ENCODE data around the gene SYPL1.
A peak's percentile ranks its signal among the peaks of the same experiment; 100 is the strongest.

The SYPL1 gene

GRCh38 chr7:106121189-106121810 is 9.2 kb upstream of the SYPL1 start:
- DNase-seq = no peak

- no peak for DNase-seq
Measured at GRCh38 chr7:106120500-106120899, 8.4 kb upstream of the SYPL1 start.

GRCh38 chr7:106119719-106120118 is 7.6 kb upstream of the SYPL1 start:
- no peak for DNase-seq

GRCh38 chr7:106117786-106118544 is 5.9 kb upstream of the SYPL1 start:
- no peak for DNase-seq

- DNase-seq = no peak
Measured at GRCh38 chr7:106116161-106116704, 4.1 kb upstream of the SYPL1 start.

GRCh38 chr7:106114716-106115383 is 2.7 kb upstream of the SYPL1 start:
- no peak for DNase-seq

GRCh38 chr7:106112972-106113421 is 885 bp upstream of the SYPL1 start:
- DNase-seq = no peak

- DNase-seq = peak; percentile 8
Measured at GRCh38 chr7:106111655-106112117, 426 bp downstream of the SYPL1 start.

DNA sequence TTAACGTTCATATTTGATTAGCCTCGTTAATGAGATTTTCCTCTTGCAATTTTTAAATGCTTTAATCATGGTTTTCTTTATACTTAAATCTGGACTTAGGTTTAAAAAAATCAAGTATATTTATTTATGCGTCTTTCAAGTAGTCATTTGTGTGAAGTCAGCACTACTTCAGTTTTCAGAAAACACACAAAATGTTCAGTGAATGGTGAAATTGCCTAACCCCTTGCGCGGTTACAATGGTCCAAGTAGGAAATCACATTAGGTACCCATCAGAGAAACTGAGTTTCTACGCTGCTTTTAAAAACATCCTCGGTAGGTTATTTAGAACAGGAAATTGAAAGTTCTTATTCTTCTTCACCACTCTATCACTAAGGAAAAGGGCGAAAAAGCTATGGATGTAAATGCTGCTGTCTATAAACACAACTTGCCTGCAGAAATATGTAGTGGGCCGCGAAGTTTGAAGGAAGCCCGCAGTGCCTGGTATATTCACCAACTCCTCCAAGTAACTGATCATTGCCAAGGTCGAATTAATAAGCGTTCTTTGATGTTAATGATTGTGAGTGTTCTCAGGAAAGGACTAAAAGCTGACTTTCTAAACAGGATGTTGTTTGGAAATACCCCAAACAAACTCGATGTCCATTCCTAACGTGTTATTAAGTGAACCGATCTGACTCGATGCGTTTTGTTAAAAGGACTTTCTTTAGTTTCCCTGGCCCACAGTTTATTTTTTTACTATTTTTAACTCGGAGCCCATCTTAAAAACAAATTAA is 1.0 kb downstream of the SYPL1 start:
- DNase-seq = no peak

DNA sequence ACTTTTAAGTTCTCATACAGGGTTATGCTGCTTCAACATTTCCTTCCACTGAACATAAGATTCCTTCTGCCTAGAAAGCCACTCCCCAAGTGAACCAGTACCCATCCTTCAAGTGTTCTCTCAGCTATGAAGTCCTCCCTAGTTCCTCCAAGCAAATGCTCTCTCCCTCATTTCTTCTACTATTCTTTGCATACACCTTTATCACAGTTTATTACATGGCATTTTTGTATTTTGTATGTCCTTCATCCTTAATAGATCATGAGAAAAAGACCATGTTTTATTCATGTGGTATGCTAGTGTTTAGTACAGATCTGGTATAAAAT is 1.9 kb downstream of the SYPL1 start:
- DNase-seq = no peak

GRCh38 chr7:106109521-106110237 is 2.4 kb downstream of the SYPL1 start:
- no peak for DNase-seq

DNA sequence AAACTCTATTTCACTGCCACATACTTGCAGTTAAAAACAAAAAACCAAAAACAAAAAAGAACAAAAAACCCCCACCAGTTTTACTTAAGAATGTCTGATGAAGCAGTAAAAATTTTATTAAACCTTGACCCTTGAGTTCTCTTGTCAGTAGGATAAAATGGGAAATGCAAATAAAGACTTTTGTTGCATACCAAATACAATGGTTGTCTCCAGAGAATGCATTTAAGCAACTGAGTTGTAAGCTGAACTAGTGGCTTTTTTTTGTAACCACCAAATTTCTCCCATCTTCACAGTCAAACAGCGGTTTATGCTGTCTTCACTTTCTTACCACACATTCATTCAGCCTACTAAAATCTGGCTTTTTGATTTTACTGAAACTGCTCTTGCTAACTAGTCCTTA is 3.1 kb downstream of the SYPL1 start:
- DNase-seq = no peak

DNA sequence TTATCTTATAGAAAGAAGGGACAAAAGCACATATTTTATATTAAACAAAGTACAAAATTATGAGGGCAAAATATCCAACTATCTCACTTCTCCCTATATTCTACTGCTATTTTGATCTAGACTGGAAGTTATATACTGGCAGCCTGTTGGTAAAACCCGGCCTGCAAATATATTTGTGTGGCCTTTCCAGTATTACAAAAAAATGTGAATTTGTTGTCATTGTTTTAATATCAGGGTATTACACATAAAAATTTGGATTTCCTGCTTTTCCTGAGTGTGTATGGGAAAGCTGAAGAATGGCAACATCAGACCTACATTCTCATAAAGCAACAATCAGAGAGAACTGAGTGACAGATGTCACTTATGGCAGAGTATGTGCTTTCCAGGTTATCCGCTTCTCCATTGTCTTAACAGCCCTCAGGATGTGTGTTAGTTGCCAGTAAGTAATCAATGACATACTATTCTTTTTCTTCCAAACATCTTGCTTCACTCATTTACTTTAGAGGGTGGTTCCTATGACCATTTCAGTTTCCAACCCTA is 7.3 kb downstream of the SYPL1 start:
- DNase-seq = no peak

DNA sequence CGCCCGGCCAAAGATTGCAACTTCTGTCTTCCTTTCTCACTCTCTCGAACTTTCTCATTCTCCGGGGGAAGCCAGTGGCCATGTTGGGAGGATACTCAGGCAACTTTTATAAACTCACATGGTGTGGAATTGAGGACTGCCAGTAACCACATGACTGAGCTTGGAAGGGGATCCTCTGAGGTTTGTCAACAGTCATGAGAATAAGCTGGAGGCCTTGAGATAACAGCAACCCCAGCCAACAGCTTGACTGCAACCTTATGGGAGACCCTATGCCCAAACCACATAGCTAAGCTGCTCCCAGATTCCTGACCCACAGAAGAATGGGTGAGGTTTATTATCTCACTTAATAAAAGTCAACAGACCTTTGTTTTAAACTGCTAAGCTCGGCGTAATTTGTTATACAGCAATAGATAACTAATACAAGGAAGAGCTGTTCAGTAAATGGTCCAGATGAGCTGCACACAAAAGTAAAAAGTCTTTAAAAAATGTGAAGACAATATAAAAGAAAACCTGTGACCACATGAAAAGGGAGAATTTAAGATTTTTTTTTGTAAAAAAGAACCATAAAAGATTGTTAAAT is 9.6 kb downstream of the SYPL1 start:
- no peak for DNase-seq

- DNase-seq = no peak
Measured at GRCh38 chr7:106101726-106102125, 10.4 kb downstream of the SYPL1 start.

DNA sequence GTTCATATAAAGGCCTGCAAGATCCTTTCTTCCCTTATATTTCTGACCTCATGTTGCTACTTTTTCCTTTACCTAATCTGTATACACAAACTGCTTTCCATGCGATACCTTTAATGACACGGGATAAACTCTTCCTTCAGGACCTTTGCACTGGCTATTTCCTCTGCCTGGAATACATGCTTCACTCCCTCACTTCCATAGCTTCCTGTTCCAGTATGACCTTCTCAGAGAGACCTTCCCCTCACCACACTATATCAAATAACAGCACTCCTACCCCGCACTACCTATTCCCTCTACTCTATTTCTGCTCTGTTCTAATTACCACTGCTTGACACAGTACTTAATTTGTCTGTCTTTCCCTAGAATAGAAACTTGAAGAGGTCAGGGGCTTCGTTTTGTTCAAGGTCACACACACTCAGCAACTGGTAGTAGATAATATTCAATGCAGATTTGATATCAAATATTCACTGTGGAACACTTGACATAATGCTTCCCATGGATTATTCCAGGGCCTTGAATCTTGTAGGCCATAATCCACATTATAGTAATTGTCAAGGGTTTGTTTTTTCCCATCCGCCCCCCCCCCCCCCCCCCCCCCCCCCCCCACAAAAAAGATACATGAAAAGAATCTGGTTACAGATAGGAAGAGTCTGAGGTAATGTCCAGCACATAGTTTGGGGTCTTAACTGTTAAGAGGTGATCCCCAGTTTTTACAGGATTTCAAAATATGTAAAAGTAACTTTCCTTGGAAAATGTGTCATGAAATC is 11.1 kb downstream of the SYPL1 start:
- DNase-seq = no peak

GRCh38 chr7:106099539-106099938 is 12.6 kb downstream of the SYPL1 start:
- DNase-seq = no peak

DNA sequence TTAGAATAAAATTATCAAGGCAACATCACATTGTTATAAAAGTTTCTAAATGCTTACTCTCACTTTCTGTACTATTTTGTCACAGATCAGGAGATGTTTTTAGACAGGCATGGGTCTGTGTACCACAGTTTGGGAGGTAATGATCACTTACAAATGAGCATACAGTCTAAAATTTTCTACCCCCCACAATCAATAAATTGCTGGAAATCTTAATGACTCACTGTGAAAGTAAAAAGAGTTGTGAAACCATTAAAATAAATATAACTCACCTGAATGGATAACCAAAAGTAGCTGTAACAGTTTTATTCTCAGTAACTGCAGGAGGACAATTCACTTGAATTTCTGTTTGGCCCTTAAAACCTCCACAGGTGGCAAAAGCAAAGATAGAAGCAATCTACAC is 13.2 kb downstream of the SYPL1 start:
- no peak for DNase-seq

DNA sequence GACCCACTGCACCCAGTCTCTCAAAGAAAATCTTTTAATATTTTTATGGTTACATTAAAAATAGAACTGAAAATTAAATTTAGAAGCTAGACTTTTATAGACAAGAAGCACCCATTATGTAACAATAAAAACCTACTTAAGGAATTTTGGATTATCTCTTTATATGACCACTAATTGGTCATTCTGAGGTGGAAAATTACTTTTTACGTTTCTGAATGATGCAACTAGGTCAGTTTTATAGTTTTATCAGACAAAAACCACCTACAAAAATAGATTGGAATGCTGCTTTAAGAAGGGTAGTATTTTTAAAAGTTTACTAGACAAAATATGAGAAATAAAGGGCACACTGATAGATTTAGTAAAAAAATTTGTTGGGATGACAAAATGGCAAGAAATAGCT is 16.5 kb downstream of the SYPL1 start:
- DNase-seq = no peak

DNA sequence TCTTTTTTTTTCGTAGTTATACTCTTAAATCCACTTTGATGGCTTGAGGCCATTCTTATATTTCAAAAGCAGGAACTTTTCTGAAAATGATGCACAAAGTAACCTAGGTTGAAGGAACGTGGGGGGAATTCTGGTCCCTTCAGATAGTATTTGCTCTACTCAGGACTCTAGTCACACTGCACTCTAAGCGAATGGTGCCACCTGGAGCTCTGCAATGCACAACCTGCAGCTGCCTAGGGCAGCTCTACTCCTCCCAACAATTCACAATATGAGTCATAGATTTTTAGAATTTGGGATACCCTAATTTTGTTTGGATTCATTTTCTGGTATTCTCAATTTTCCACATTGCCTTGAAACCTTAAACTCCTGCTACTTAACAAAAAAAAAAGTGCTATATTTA is 17.3 kb downstream of the SYPL1 start:
- no peak for DNase-seq

DNA sequence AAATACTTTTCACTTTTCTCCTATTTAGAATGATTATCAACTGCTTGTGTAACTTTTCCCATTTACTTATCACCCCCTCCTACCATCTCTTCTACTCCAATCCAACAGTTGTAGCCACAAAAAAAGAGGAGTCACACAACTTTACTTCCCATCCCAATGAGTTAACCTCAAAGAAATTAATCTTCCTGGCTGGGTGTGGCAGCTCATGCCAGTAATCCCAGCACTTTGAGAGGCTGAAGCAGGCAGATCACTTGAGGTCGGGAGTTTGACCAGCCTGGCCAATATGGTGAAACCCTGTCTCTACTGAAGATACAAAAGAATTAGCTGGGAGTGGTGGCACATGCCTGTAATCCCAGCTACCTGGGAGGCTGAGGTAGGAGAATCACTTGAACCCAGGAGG is 19.9 kb downstream of the SYPL1 start:
- no peak for DNase-seq

Data from activated T-cell treated with anti-CD3 and anti-CD28 coated beads for 4 hours (primary cell).